Suprapubic skin (tissue), 4 donors: ENCODE measurements around the gene PPP2R5B. TPM values are rescaled to one million over a fixed set of nuclear protein-coding genes. Genes with fewer than 3 reads are reported as not detected.

Experiments
- DNase-seq, 2 donors: peaks; one replicate each; pipeline ENCODE4 v3.0.0-alpha.2; 2019; ENCODE audit warnings: low spot score in 2 of 2
- H3K27ac ChIP-seq: fragments of 200-600 bp; sonication (generic); one replicate; pipeline ENCODE4 v1.5.1; 2019
- H3K27me3 ChIP-seq: fragments of 200-600 bp; sonication (generic); one replicate; pipeline ENCODE4 v1.5.1; 2019
- H3K36me3 ChIP-seq: fragments of 200-600 bp; sonication (generic); one replicate; pipeline ENCODE4 v1.5.1; 2019
- H3K4me1 ChIP-seq: fragments of 200-600 bp; sonication (generic); one replicate; pipeline ENCODE4 v1.5.1; 2019
- H3K4me3 ChIP-seq: fragments of 200-600 bp; sonication (generic); one replicate; pipeline ENCODE4 v1.5.1; 2019; ENCODE audit warnings: mild to moderate bottlenecking
- H3K9me3 ChIP-seq: fragments of 200-600 bp; sonication (generic); one replicate; pipeline ENCODE4 v1.5.1; 2019
- EP300 ChIP-seq: sonication (generic); formaldehyde crosslinking; IDR thresholded peaks from one replicate; pipeline ENCODE4 v1.6.1; 2017; ENCODE audit warnings: antibody characterized with exemption
- POLR2A ChIP-seq, 2 donors: fragments of 450-650 bp; IDR thresholded peaks; one replicate each; pipeline ENCODE4 v1.6.1; 2017; ENCODE audit warnings: antibody characterized with exemption in 2 of 2, mild to moderate bottlenecking in 2 of 2, moderate library complexity in 2 of 2
- POLR2AphosphoS5 ChIP-seq, 3 donors: sonication (generic); formaldehyde crosslinking; IDR thresholded peaks; one replicate each; pipeline ENCODE4 v1.6.1; 2017; ENCODE audit warnings: antibody characterized with exemption in 3 of 3
- WGBS: methylation state at CpG from one replicate; pipeline ENCODE4 v1.1.5; 2018; 5-methylcytosine and 5-hydroxymethylcytosine counted together
- total RNA-seq, 4 donors: library from RNA; depleted of rRNA; stranded (reverse); fragments of >200 nt; gene quantifications; one replicate each; pipeline ENCODE4 v1.1.0, GENCODE V29; 2016
- TF ChIP-seq, protein P1 (sequence below), 2 donors: fragments of 200-600 bp in 1 of 2; fragments of 450-650 bp in 1 of 2; sonication (generic) in 1 of 2; IDR thresholded peaks; one replicate each; pipeline ENCODE4 v1.5.1; 2016 to 2019; ENCODE audit warnings: antibody characterized with exemption in 2 of 2, mild to moderate bottlenecking in 1 of 2, moderate library complexity in 1 of 2

The PPP2R5B gene
- total RNA-seq, 4 donors from 2014 or later, result 20.1 to 38.3 (median 27.3) TPM

DNA sequence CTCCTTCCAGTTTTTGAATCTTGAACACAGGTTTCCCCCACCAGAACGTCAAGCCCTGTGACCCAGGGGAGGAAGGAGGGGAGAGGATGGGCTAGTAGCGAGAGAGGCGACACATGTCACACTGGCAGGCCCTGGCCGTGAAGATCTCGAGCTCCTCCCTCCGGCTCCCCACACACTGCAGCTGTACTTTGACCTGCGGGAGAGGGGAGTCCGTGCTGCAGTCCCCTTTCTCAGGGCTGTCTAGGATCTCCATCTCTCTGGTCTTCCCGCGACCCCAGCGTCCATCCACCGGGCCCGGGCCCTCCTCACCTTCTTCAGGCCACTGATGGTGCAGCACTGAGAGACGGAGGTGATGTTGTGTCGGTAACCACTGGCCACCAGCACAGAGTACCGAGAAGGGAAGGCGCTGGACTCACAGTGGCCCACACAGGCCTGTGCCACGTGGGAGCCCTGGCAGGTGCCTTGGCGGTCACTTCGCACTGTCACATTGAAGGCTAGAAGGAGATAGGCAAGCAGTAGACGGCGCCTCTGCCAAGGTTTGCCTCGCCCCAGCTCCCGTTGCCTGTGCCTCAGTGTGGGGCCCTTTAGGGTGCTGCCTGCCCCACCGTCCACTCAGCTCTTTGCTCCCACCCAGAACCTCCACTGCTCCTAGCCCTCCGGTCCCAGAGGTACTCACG lies 10.3 kb downstream of the PPP2R5B start:
- Histone ChIP-seq H3K27me3 (no peaks in the 10 kb centered on the region), H3K27ac (no peak overlapping the region), H3K4me1 (peaks cover 10% of the 10 kb centered on the region), H3K9me3 (no peaks in the 10 kb centered on the region), H3K4me3 (no peak overlapping the region), H3K36me3 (peaks cover 41% of the 10 kb centered on the region)
- no peak for TF ChIP-seq POLR2AphosphoS5 (IDR thresholded peaks at IDR 0.05)
- TF ChIP-seq EP300, result no peak
- 86% methylated on average over 16 of the region's 27 CpGs for WGBS
- DNase-seq, result no peak

DNA sequence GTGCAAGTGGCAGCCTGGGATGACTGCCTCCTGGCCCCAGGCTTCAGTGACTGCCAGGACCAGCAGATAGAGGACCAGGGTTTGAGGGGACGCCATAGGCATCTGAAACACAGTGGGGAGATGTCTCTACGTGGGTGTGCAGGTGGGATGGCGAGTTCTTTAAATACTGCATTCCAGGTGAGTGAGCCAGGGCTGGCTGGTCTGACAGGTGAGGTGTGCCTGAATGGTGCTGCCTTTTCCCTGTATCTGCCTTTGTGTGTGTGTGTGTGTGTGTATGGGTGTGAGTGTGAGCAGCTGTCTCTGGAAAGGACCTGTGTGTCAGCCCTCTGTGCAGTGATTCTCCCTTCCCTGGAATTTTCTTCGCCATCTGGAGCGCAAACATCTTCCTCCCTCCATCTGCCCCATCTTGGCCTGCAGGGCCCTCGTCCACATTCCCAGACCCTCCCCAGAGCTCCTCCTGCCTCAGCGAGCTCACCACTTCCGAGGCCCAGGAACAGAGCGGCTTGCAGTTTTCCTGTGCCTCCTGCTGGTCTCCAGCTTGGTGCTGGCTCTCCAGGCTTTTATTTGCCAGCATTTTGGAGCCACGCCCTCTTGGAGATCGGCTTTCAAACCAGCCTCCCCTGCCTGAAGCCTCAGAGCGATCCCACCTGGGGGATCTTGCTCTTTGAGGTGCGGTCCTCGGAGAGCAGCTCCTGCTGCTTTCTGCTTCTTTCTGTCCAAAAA lies 11.0 kb downstream of the PPP2R5B start, which contains the start of gene GPHA2:
Gene GPHA2 (minus strand): TSS at position 535 of the 723 bp plus-strand sequence. CDS start 433 bp downstream, at position 102.
- no peak for DNase-seq
- no peaks in the 10 kb centered on the region for H3K9me3 ChIP-seq
- H3K27me3 ChIP-seq, result no peaks in the 10 kb centered on the region
- WGBS, result 54% methylated on average over 9 of the region's 14 CpGs
- no peak within 1 kb of the TSS for H3K4me3 ChIP-seq
- H3K36me3 ChIP-seq, result peaks cover 34% of the 10 kb centered on the region
- H3K27ac ChIP-seq, result no peak within 1 kb of the TSS
- H3K4me1 ChIP-seq, result peaks cover 10% of the 10 kb centered on the region
- no peak for TF ChIP-seq POLR2AphosphoS5 (IDR thresholded peaks at IDR 0.05)
- TF ChIP-seq POLR2A (IDR thresholded peaks at IDR 0.05), result no peak
- TF ChIP-seq, protein P1, sequence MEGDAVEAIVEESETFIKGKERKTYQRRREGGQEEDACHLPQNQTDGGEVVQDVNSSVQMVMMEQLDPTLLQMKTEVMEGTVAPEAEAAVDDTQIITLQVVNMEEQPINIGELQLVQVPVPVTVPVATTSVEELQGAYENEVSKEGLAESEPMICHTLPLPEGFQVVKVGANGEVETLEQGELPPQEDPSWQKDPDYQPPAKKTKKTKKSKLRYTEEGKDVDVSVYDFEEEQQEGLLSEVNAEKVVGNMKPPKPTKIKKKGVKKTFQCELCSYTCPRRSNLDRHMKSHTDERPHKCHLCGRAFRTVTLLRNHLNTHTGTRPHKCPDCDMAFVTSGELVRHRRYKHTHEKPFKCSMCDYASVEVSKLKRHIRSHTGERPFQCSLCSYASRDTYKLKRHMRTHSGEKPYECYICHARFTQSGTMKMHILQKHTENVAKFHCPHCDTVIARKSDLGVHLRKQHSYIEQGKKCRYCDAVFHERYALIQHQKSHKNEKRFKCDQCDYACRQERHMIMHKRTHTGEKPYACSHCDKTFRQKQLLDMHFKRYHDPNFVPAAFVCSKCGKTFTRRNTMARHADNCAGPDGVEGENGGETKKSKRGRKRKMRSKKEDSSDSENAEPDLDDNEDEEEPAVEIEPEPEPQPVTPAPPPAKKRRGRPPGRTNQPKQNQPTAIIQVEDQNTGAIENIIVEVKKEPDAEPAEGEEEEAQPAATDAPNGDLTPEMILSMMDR (IDR thresholded peaks at IDR 0.05), result no peak
- TF ChIP-seq EP300, result no peak

DNA sequence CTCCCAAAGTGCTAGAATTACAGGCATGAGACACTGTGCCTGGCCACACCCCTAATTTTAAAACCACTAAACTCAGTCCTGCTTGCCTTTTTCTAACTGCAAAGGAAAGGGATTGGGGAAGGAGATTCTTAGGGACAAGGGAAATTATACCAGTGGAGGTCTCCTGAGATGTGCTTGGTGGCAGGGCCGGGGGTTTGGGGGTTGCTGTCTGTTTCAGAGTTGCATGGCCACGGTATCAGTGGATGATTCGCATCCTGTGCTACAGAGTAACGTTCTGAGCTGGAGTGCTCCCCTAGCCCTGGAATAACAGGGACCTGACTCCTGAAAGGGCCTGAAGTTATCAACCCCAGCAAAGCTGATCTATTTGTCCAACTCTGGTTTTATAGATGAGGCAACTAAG lies 12.1 kb downstream of the PPP2R5B start:
- whole genome bisulfite sequencing, result 79% methylated on average over 4 of the region's 4 CpGs
- Histone ChIP-seq H3K9me3 (no peaks in the 10 kb centered on the region), H3K4me3 (no peak overlapping the region), H3K27ac (no peak overlapping the region), H3K27me3 (no peaks in the 10 kb centered on the region), H3K4me1 (peaks cover 10% of the 10 kb centered on the region), H3K36me3 (peaks cover 24% of the 10 kb centered on the region)
- DNase-seq, result no peak
- TF ChIP-seq, protein P1 (IDR thresholded peaks at IDR 0.05), result no peak
- no peak for TF ChIP-seq POLR2A (IDR thresholded peaks at IDR 0.05)

DNA sequence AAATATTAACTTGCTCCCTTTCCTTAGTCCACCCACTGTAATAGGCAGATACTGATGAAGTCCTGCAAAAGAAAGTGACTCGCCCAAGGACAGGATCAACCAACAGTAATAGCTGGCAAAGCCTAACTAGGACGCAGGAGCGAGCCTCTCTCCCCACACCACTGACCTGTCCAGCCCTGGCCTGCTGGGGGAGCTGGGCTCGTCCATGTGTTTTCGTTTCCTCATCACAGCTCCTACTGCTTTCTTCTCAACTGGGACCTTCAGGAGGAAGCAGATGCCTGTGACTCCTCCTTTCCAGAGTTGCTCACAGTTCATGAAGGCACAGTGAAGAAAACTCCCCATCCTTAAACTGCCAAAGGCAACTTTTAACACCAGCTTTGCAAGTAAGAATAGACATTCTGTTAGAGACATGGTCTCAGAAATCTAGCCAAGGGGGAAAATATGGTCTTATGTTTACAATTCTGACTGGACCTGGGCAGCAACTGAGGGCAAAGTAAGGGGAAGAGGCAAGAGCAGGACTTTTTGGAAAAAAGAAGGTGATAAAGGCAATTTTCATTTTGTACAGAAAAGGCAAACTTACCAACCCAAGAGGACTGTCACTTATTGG lies 22.8 kb downstream of the PPP2R5B start:
- no peak for DNase-seq
- no peaks in the 10 kb centered on the region for H3K27me3 ChIP-seq
- H3K9me3 ChIP-seq, result no peaks in the 10 kb centered on the region
- no peak for TF ChIP-seq POLR2AphosphoS5 (IDR thresholded peaks at IDR 0.05)
- TF ChIP-seq, protein P1 (IDR thresholded peaks at IDR 0.05), result no peak
- TF ChIP-seq EP300, result no peak
- TF ChIP-seq POLR2A (IDR thresholded peaks at IDR 0.05), result no peak
- H3K27ac ChIP-seq, result no peak overlapping the region
- no peaks in the 10 kb centered on the region for H3K36me3 ChIP-seq
- WGBS, result 61% methylated on average over 5 of the region's 5 CpGs
- H3K4me1 ChIP-seq, result no peaks in the 10 kb centered on the region
- H3K4me3 ChIP-seq, result no peak overlapping the region

DNA sequence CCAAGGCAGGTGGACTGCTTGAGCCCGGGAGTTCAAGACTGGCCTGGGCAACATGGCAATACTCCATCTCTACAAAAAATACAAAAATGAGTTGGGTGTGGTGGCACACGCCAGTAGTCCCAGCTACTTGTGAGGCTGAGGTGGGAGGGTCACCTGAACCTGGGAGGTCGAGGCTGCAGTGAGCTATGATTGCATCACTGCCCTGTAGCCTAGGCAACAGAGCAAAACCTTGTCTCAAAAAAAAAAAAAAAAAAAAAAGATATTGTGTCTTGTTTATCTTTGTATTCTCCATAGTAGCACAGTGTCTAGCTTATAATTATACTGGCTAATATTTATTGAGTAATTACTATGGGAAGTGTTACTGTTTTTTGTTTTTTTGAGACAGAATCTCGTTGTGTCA lies 27.0 kb downstream of the PPP2R5B start:
- Histone ChIP-seq H3K4me1 (no peaks in the 10 kb centered on the region), H3K4me3 (no peak overlapping the region)

More for the DNA sequence above, 27.0 kb downstream of the PPP2R5B start:
- DNase-seq, result no peak
- 73% methylated on average over 4 of the region's 4 CpGs for WGBS
- no peak overlapping the region for H3K27ac ChIP-seq
- H3K9me3 ChIP-seq, result no peaks in the 10 kb centered on the region
- no peak for TF ChIP-seq POLR2AphosphoS5 (IDR thresholded peaks at IDR 0.05)
- TF ChIP-seq EP300, result no peak
- no peak for TF ChIP-seq POLR2A (IDR thresholded peaks at IDR 0.05)
- TF ChIP-seq, protein P1 (IDR thresholded peaks at IDR 0.05), result no peak
- H3K36me3 ChIP-seq, result no peaks in the 10 kb centered on the region
- H3K27me3 ChIP-seq, result peaks cover 2% of the 10 kb centered on the region
